Heart right ventricle (tissue), 16 donors: ENCODE data around the gene RNPEP. TPM values are rescaled to one million over a fixed set of nuclear protein-coding genes. Genes with fewer than 3 reads are reported as not detected.
"Not testable (repeated sequence)": the region's sequence is repeated elsewhere in the genome, so short reads cannot be mapped to it uniquely, and the experiment has no call there.

ENCODE experiments used
- ATAC-seq, 8 donors: fragments of 200-7000 bp; cut with Tn5 transposase; one replicate each; pipeline ENCODE4 v1.9.1; 2020; ENCODE audit warnings: mild to moderate bottlenecking in 8 of 8, moderate library complexity in 8 of 8, moderate number of reproducible peaks in 1 of 8
- DNase-seq, 2 donors: peaks; one replicate each; pipeline ENCODE4 v3.0.0-alpha.2; 2020
- H3K27ac ChIP-seq, 10 donors: fragments of 200-600 bp; sonication (generic) in 2 of 10; one replicate each; pipeline versions ENCODE4 v1.5.0 to v1.8.0; 2020 to 2022; ENCODE audit warnings: mild to moderate bottlenecking in 3 of 10
- H3K27me3 ChIP-seq, 7 donors: fragments of 200-600 bp; one replicate each; pipeline ENCODE4 v1.8.0; 2021 to 2022; ENCODE audit warnings: mild to moderate bottlenecking in 2 of 7
- H3K36me3 ChIP-seq, 9 donors: fragments of 200-600 bp; sonication (generic) in 1 of 9; one replicate each; pipeline versions ENCODE4 v1.5.0 to v1.8.0; 2020 to 2022; ENCODE audit warnings: mild to moderate bottlenecking in 2 of 9
- H3K4me1 ChIP-seq, 9 donors: fragments of 200-600 bp; sonication (generic) in 1 of 9; one replicate each; pipeline versions ENCODE4 v1.5.0 to v1.8.0; 2020 to 2022; ENCODE audit warnings: mild to moderate bottlenecking in 4 of 9
- H3K4me3 ChIP-seq, 10 donors: fragments of 200-600 bp; sonication (generic) in 2 of 10; one replicate each; pipeline versions ENCODE4 v1.5.0 to v1.8.0; 2020 to 2022; ENCODE audit warnings: mild to moderate bottlenecking in 7 of 10, moderate library complexity in 2 of 10
- H3K9me3 ChIP-seq, 11 donors: fragments of 200-600 bp in 10 of 11; sonication (generic) in 2 of 11; one replicate each; pipeline versions ENCODE4 v1.5.0 to v1.8.0; 2013 to 2022; ENCODE audit warnings: mild to moderate bottlenecking in 2 of 11, control low read depth in 1 of 11, moderate library complexity in 1 of 11
- WGBS, 2 donors: extraction: QIAGEN DNeasy Blood & Tissue Kit; methylation state at CpG; one replicate each; pipeline ENCODE4 v1.1.7; 2013; ENCODE audit warnings: inconsistent platforms in 1 of 2; 5-methylcytosine and 5-hydroxymethylcytosine counted together
- intact Hi-C, 10 donors: fragments of 100-400 bp; cut with DNase I; formaldehyde crosslinking; loops; one replicate each; pipeline versions ENCODE4 v1.11.1 to v1.14.2; 2022
- polyA plus RNA-seq, 2 donors: library from polyadenylated mRNA; stranded (reverse); fragments of 200-250 nt; gene quantifications; one replicate each; pipeline ENCODE4 v1.2.3, GENCODE V29; 2013
- total RNA-seq, 10 donors: library from RNA; stranded (reverse); fragmentation: NEBNext Ultra II Directional in 3 of 10; extraction: Animal tissue kit (Norgen Biotek cat#: 25700) in 3 of 10; gene quantifications; one replicate each; pipeline versions ENCODE4 v1.2.1 to v1.2.4, GENCODE V29; 2021 to 2023
- TF ChIP-seq, protein P1 (sequence below), 9 donors: fragments of 200-600 bp; sonication (generic) in 2 of 9; IDR thresholded peaks; one replicate each; pipeline versions ENCODE4 v1.5.0 to v1.8.0; 2021 to 2022; ENCODE audit warnings: antibody characterized with exemption in 9 of 9, mild to moderate bottlenecking in 5 of 9, moderate library complexity in 1 of 9
- donor health status: Arrhythmogenic right ventricular cardiomyopathy.
- donor health status: ischemic (EF 13 %, LVEDD 7.1; RV severe dilation, severe dysfunction).
- donor health status: healthy with polysubstance abuse.
- donor health status: DM: no; HTN: yes; CAD: no.
- donor health status: DM: no; HTN: no; CAD: no.
- donor health status: ischemic (EF 25% LVEDD 6.9; RV normal size, moderate dysfunction).
- donor health status: ischemic (EF 25% LVEDD 5.7; RV mildly dilated, moderate dysfunction).
- donor health status: healthy.
- donor health status: DM: yes; HTN: yes; CAD: no.
- donor health status: Ischemic cardiomyopathy.
- donor health status: ischemic (EF 35%, LVEDD 5.7; RV mildly dilated, moderate dysfunction).
- donor health status: nonischemic (EF 11% LVEDD 7.7; RV severe dilation, severe dysfunction).
- donor health status: DM: yes; HTN: yes; CAD: no.
- donor health status: PGD.
- donor health status: ischemic (EF 29% LVEDD 5.4; RV normal size, mild dysfunction).
- donor health status: nonischemic (EF 23%, LVEDD 6.1; RV moderate dilation, normal function).

RNPEP gene
- total and polyA plus RNA-seq, 12 donors: 11.1 to 27.4 (median 15.7) TPM

DNA sequence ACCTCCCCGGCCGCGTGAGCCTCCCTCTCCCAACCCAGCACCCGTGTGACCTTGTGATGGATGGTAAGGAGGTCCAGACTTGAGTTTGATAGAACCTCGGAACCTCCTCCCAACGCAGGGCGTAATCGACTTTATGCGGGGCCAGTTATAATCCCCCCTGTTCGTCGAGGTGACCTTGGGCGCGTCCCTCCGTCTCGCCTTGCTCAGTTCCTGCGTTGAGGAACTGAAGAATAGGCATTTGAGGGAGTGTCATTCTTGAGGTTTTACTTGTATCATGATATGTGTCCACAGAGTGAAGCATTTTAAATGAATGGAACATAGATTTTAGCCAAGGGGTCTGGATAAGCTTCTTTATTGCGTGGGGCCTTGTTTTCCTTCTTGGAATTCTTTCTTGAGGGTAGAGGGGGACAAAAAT, 26.7 kb upstream of the RNPEP start:
- TF ChIP-seq, protein P1, sequence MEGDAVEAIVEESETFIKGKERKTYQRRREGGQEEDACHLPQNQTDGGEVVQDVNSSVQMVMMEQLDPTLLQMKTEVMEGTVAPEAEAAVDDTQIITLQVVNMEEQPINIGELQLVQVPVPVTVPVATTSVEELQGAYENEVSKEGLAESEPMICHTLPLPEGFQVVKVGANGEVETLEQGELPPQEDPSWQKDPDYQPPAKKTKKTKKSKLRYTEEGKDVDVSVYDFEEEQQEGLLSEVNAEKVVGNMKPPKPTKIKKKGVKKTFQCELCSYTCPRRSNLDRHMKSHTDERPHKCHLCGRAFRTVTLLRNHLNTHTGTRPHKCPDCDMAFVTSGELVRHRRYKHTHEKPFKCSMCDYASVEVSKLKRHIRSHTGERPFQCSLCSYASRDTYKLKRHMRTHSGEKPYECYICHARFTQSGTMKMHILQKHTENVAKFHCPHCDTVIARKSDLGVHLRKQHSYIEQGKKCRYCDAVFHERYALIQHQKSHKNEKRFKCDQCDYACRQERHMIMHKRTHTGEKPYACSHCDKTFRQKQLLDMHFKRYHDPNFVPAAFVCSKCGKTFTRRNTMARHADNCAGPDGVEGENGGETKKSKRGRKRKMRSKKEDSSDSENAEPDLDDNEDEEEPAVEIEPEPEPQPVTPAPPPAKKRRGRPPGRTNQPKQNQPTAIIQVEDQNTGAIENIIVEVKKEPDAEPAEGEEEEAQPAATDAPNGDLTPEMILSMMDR (IDR thresholded peaks at IDR 0.05): no peak
- Histone ChIP-seq H3K4me1 (peaks cover 3 to 24% (median 16%) of the 10 kb centered on the region in 9 donors), H3K27ac (peak overlapping the region in 9 of 10 donors; percentile 69 to 91 (median 85)), H3K4me3 (peak overlapping the region; percentile 66 to 94 (median 82)), H3K36me3 (peaks cover 0 to 40% (median 26%) of the 10 kb centered on the region in 9 donors), H3K27me3 (no peaks in the 10 kb centered on the region), H3K9me3 (no peaks in the 10 kb centered on the region)
- DNase-seq (no peak), ATAC-seq (peak in 3 of 8 donors; percentile 23 to 47 (median 24))
- 0% methylated on average over 17 of the region's 17 CpGs for WGBS, 2 donors
- intact Hi-C loops: loop anchor here in 2 of 10 donors (5.0 kb wide), 2 partner anchors 58 to 78 kb away; no protein-coding TSS in a partner anchor

DNA sequence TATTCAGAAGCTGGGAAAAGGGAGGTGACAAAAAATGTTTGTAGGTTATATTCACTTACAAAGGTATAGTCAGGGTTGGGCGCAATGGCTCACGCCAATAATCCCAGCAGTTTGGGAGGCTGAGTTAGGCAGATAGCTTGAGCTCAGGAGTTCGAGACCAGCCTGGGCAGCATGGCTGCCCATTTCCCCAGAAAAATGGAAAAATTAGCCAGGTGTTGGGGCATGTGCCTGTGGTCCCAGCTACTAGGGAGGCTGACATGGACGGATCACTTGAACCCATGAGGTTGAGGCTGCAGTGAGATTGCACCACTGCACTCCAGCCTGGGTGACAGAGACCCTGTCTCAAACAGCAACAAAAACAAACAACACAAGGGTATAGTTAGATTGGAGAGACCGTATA, 24.1 kb upstream of the RNPEP start:
- H3K27me3 ChIP-seq: no peaks in the 10 kb centered on the region
- intact Hi-C loops: loop anchor here in 2 of 10 donors (5.0 kb wide), 2 partner anchors 61 to 81 kb away; no protein-coding TSS in a partner anchor
- peaks cover 0 to 66% (median 44%) of the 10 kb centered on the region in 9 donors for H3K36me3 ChIP-seq
- ATAC-seq: no peak
- no peak overlapping the region for H3K27ac ChIP-seq
- no peaks in the 10 kb centered on the region for H3K9me3 ChIP-seq
- peaks cover 3 to 23% (median 16%) of the 10 kb centered on the region in 9 donors for H3K4me1 ChIP-seq
- WGBS, 2 donors: 80 to 81% methylated on average over 5 of the region's 5 CpGs
- H3K4me3 ChIP-seq: no peak overlapping the region
- DNase-seq: no peak
- TF ChIP-seq, protein P1 (IDR thresholded peaks at IDR 0.05): no peak

DNA sequence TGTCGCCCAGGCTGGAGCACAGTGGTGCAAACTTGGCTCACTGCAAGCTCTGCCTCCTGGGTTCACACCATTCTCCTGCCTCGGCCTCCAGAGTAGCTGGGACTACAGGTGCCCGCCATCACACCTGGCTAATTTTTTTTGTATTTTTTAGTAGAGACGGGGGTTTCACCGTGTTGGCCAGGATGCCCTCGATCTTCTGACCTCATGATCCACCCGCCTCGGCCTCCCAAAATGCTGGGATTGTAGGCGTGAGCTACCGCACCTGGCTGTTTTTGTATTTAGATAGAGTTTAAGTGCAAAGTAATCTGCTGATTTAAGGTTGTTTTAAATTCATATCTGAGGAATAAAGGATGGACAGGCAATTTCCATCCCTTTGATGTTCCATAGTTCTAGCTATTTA, 20.1 kb upstream of the RNPEP start:
- DNase-seq, H3K4me1 ChIP-seq: not testable (repeated sequence)

DNA sequence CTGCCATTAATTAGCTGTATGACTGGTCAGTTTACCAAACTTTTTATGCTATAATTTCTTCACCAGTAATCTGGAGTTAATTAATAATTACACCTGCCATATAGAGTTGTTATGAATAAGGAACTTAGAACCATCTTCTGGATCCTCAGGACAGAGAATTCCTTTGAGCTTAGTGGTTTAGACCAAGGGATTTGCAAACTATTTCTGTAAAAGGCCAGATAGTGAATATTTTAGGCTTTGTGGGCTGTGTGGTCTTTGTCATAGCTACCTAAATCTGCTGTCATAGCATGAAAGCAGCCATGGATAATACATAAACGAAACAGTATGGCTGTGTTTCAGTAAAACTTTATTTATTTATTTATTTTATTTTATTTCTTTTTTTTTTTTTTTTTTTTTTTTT, 18.2 kb upstream of the RNPEP start:
- 74 to 96% methylated on average over 1 of the region's 1 CpG for WGBS, 2 donors
- DNase-seq (no peak), ATAC-seq (no peak)
- Histone ChIP-seq H3K36me3 (peaks cover 2 to 99% (median 77%) of the 10 kb centered on the region in 9 donors), H3K4me3 (no peak overlapping the region), H3K27ac (no peak overlapping the region), H3K9me3 (no peaks in the 10 kb centered on the region), H3K4me1 (peaks cover 0 to 7% (median 0%) of the 10 kb centered on the region in 9 donors), H3K27me3 (no peaks in the 10 kb centered on the region)
- TF ChIP-seq, protein P1 (IDR thresholded peaks at IDR 0.05): no peak
- intact Hi-C loops: no loop called here

More for the DNA sequence above, 20.1 kb upstream of the RNPEP start:
- H3K27ac ChIP-seq, intact Hi-C loops, H3K27me3 ChIP-seq, H3K9me3 ChIP-seq, ATAC-seq, H3K4me3 ChIP-seq: not testable (repeated sequence)
- 95 to 96% methylated on average over 10 of the region's 10 CpGs for WGBS, 2 donors
- peaks cover 2 to 99% (median 73%) of the 10 kb centered on the region in 9 donors for H3K36me3 ChIP-seq

DNA sequence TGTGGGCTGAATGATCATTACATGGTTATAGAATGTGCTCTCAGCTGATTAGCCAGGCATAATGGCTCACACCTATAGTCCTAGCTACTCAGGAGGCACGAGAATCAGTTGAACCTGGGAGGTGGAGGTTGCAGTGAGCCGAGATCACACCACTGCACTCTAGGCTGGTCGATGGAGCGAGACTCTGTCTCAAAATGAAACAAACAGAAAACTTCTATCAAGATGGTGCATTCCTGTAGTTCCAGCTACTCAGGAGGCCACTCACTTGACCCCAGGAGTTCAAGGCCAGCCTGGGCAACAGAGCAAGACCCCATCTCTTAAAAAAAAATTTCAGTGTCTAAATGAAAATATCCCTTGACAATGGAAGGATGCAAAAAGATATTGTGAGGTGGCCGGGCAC, 16.3 kb upstream of the RNPEP start:
- no peaks in the 10 kb centered on the region for H3K9me3 ChIP-seq
- no peak overlapping the region for H3K27ac ChIP-seq
- H3K4me3 ChIP-seq: no peak overlapping the region
- intact Hi-C loops: no loop called here
- TF ChIP-seq, protein P1 (IDR thresholded peaks at IDR 0.05): no peak
- no peak for DNase-seq
- no peaks in the 10 kb centered on the region for H3K27me3 ChIP-seq
- 93 to 96% methylated on average over 5 of the region's 5 CpGs for WGBS, 2 donors
- ATAC-seq: no peak
- peaks cover 2 to 99% (median 79%) of the 10 kb centered on the region in 9 donors for H3K36me3 ChIP-seq
- H3K4me1 ChIP-seq: peaks cover 0 to 4% (median 0%) of the 10 kb centered on the region in 9 donors
